HG02763 (cell line): ENCODE results near the gene KBTBD3.
A peak's percentile ranks its signal among the peaks of the same experiment; 100 is the strongest.
"Not testable (repeated sequence)": the region's sequence is repeated elsewhere in the genome, so short reads cannot be mapped to it uniquely, and the experiment has no call there.

Experiments used
- ATAC-seq: cut with Tn5 transposase; IDR thresholded peaks from one replicate; pipeline ENCODE4 v1.9.1; 2021; ENCODE audit warnings: mild to moderate bottlenecking, moderate library complexity; ENCODE audit not compliant: unreplicated experiment

Gene KBTBD3

GRCh38 chr11:106061954-106062949 is 14.9 kb downstream of the KBTBD3 start:
- no peak for ATAC-seq

GRCh38 chr11:106061249-106061784 is 15.8 kb downstream of the KBTBD3 start:
- no peak for ATAC-seq

- ATAC-seq, result no peak
Measured at GRCh38 chr11:106059617-106060016, 17.5 kb downstream of the KBTBD3 start.

GRCh38 chr11:106058377-106058776 is 18.8 kb downstream of the KBTBD3 start:
- not testable (repeated sequence) for ATAC-seq

- no peak for ATAC-seq
Measured at GRCh38 chr11:106051103-106051502, 26.0 kb downstream of the KBTBD3 start.

GRCh38 chr11:106049727-106050476 is 27.2 kb downstream of the KBTBD3 start:
- no peak for ATAC-seq

- no peak for ATAC-seq
Measured at GRCh38 chr11:106047631-106048030, 29.5 kb downstream of the KBTBD3 start.

GRCh38 chr11:106043540-106043939 is 33.6 kb downstream of the KBTBD3 start:
- ATAC-seq, result no peak

- ATAC-seq, result no peak
Measured at GRCh38 chr11:106032861-106033260, 44.3 kb downstream of the KBTBD3 start.

GRCh38 chr11:106031936-106032335 is 45.2 kb downstream of the KBTBD3 start:
- no peak for ATAC-seq

- ATAC-seq, result no peak
Measured at GRCh38 chr11:106031202-106031810, 45.8 kb downstream of the KBTBD3 start.

GRCh38 chr11:106030609-106031008 is 46.5 kb downstream of the KBTBD3 start:
- ATAC-seq, result no peak

- ATAC-seq, result no peak
Measured at GRCh38 chr11:106022795-106023275, 54.3 kb downstream of the KBTBD3 start.

- ATAC-seq, result peak; percentile 97
Measured at GRCh38 chr11:106021967-106022794, 55.0 kb downstream of the KBTBD3 start, which contains the start of gene MSANTD4. MSANTD4 (minus strand) TSS chr11:106022240; CDS start chr11:106010917, 11,323 bp downstream.

- peak; percentile 5 for ATAC-seq
Measured at GRCh38 chr11:106021181-106021966, 55.8 kb downstream of the KBTBD3 start.

- ATAC-seq, result no peak
Measured at GRCh38 chr11:106017093-106017492, 60.1 kb downstream of the KBTBD3 start.

- no peak for ATAC-seq
Measured at GRCh38 chr11:106015066-106015465, 62.1 kb downstream of the KBTBD3 start.

- no peak for ATAC-seq
Measured at GRCh38 chr11:106014620-106015019, 62.5 kb downstream of the KBTBD3 start.

GRCh38 chr11:106014035-106014434 is 63.1 kb downstream of the KBTBD3 start:
- no peak for ATAC-seq
